GM13976 (cell line): Measurements from ENCODE around the gene ZNF816.
A peak's percentile ranks its signal among the peaks of the same experiment; 100 is the strongest.

Experiments
- DNase-seq: peaks from one replicate; pipeline ENCODE4 v3.0.0; 2012; ENCODE audit warnings: low spot score
- CTCF ChIP-seq: IDR thresholded peaks from 2 replicates; pipeline ENCODE4 v1.5.1; 2012; ENCODE audit warnings: borderline replicate concordance, mild to moderate bottlenecking; ENCODE audit not compliant: insufficient read depth; ENCODE audit errors: extremely low read depth, missing control alignments, control extremely low read depth
- in situ Hi-C: fragments of 300-500 bp; cut with MboI; formaldehyde crosslinking; loops from one replicate; pipeline ENCODE4 v1.12.0; 2022; ENCODE audit warnings: low sequenced_read_pairs, mixed read lengths, inconsistent platforms; ENCODE audit not compliant: unreplicated experiment

The ZNF816 gene

DNA sequence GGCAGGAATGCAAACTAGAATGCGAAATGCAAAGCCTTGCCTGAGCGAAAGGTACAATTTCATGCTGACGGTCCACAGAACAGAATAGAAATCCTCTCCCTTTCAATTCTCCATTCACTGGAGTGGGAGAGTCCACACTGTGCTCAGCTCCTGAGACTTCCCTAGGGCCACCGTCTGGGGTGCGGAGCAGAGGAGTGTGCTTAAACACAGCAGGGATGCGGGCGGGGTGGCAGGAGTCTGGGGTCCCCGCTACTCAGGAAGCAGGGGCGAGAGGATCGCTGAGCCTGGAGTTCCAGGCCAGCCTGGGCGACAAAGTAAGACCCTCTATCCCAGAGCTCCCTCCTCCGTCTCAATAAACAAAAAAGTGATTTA, 552 bp upstream of the ZNF816 start:
- DNase-seq = peak; percentile 26
- in situ Hi-C loops = no loop called here
- TF ChIP-seq CTCF = no peak

DNA sequence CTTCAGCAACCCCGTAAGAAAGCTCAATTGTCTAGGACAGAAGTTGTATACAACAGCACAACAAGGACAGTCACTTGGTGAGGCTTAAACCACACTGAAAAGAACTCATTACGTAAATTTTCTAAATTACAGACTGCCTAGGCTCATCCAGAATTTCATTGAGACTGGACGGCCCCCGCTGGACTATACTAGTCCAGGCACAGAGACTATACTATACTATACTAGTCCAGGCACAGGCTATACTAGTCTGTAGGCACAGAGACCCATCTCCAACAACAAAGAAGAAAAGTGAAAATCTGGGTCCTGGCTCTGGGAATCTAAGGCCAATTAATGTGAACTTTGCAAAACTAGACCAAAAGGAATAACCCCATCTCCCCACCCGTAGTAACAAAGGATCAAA, 700 bp downstream of the ZNF816 start:
- DNase-seq = no peak
- no peak for TF ChIP-seq CTCF
- in situ Hi-C loops = no loop called here

DNA sequence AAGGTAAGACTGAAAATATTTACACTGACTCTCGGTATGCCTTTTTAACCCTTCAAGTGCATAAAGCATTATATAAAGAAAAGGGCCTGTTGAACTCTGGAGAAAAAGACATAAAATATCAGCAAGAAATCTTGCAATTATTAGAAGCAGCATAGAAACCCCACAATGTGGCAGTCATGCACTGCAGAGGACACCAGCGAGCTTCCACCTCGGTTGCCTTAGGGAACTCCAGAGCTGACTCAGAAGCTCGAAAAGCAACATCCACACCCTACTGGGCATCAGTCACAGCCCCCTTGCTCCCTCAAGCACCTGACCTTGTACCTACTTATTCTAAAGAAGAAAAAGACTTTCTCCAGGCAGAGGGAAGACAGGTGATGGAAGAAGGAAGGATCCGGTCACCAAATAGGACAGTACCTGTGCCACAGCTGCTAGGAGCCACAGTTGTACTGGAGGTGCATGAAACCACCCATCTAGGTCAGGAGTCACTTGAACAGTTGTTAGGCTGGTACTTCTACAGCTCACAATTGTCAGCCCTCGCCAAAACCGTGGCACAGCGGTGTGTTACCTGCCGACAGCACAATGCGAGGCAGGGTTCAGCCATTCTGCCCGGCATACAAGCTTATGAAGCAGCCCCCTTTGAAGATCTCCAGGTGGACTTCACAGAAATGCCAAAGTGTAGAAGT, 2.9 kb downstream of the ZNF816 start:
- no peak for DNase-seq
- no peak for TF ChIP-seq CTCF
- in situ Hi-C loops = no loop called here

DNA sequence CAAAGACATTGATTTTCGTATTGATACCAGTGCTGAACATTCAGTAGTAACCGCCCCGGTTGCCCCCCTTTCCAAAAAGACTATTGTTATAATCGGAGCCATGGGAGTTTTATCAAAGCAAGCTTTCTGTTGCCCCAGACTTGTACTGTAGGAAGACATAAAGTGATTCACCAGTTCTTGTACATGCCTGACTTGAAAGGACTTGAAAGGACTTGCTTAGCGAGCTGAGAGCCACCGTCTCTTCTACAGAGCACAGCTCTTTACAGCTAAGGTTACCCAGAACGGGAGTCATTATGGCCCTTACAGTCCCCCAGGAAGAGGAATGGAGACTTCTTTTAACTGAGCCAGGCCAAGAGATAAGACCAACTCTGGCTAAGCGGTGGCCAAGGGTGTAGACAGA, 5.1 kb downstream of the ZNF816 start:
- no peak for DNase-seq
- TF ChIP-seq CTCF = no peak
- in situ Hi-C loops = no loop called here

DNA sequence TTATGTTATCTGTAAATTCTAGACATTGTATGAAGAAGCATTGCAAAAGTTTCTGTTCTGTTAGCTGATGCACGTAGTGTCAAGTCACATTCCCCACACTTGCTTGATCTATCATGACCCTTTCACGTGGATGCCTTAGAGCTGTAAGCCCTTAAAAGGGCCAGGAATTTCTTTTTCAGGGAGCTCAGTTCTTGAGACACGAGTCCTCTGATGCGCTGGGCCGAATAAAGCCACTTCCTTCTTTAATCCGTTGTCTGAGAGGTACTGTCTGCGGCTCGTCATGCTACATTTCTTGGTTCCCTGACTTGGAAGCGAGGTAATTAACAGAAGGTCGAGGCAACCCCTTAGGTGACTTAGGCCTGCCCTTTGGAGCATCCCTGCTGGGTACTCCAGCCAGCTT, 5.8 kb downstream of the ZNF816 start:
- in situ Hi-C loops = no loop called here
- TF ChIP-seq CTCF = no peak
- DNase-seq = no peak

DNA sequence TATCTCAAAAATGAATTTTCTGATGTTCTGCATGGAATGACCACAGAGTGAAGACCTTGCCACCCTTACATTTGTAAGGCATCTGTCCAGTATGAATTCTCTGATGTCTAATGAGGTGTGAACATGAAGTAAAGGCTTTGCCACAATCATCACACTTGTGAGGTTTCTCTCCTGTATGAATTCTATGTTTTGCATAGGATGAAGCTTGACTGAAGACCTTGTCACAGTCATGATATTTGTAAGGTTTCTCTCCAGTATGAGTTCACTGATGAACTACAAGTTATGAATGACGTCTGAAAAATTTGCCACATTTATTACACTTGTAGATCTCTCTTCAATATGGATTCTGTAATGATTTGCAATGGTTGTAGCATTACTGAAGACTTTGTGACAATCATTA, 13.3 kb downstream of the ZNF816 start:
- no peak for DNase-seq
- no peak for TF ChIP-seq CTCF
- in situ Hi-C loops = no loop called here

GRCh38 chr19:52948025-52948770, 14.5 kb downstream of the ZNF816 start:
- no peak for DNase-seq
- in situ Hi-C loops = no loop called here
- no peak for TF ChIP-seq CTCF
